ENCODE measurements around the gene WASF2. TPM values are rescaled to one million over a fixed set of nuclear protein-coding genes. Genes with fewer than 3 reads are reported as not detected.

Gene WASF2
- total and polyA plus RNA-seq, 2 of the 13 experiments (the other 11 are each of a cell fraction or from before 2014, with no cell fraction given): 10.4 to 27.7 TPM

- TF ChIP-seq BHLHE40 (IDR thresholded peaks at IDR 0.05; ENCODE audit: low read length) (peak; percentile 61), PHF8 (CRISPR knock-in tag; IDR thresholded peaks at IDR 0.05) (no peak), ZBTB34 (CRISPR knock-in tag; IDR thresholded peaks at IDR 0.05) (0 out of 2 replicates have a peak, but pooled peaks have one; percentile 21), AGO2 (optimal IDR thresholded peaks at IDR 0.05; ENCODE audit: low read depth, low read length) (peak; percentile 85), MIER2 (CRISPR knock-in tag; IDR thresholded peaks at IDR 0.05) (no peak)
These were observed 87.6 kb downstream of the WASF2 start (continued) for GRCh38 chr1:27402349-27402754.

GRCh38 chr1:27400963-27401341 lies 89.0 kb downstream of the WASF2 start:
- ChIA-PET POLR2A (no interaction called here), CTCF (ENCODE audit: low intra/inter-chr PET ratio, low total read pairs) (no interaction called here)
- H3K4me1 ChIP-seq (ENCODE audit: insufficient read depth, low read length): no peaks in the 10 kb centered on the region
- H3K36me3 ChIP-seq (replicated peaks in 1 of 2; ENCODE audit: control insufficient read depth in 1 of 2, insufficient read depth in 2 of 2, low read length in 2 of 2): no peaks in the 10 kb centered on the region
- H3K27ac ChIP-seq (ENCODE audit: extremely low read length, insufficient read depth, low read length): no peak overlapping the region
- ATAC-seq (no peak), DNase-seq (ENCODE audit: low spot score) (no peak), FAIRE-seq (no peak)
- H3K4me3 ChIP-seq (replicated peaks in 1 of 3; ENCODE audit: insufficient read depth in 1 of 3, low read depth in 2 of 3, low read length in 3 of 3): no peak overlapping the region
- TF ChIP-seq ZNF30 (CRISPR knock-in tag; IDR thresholded peaks at IDR 0.05) (no peak), ZZZ3 (CRISPR knock-in tag; IDR thresholded peaks at IDR 0.05; ENCODE audit: borderline replicate concordance) (no peak), PHF20 (CRISPR knock-in tag; IDR thresholded peaks at IDR 0.05) (no peak), NR3C1 (CRISPR knock-in tag; IDR thresholded peaks at IDR 0.05) (no peak), SSRP1 (CRISPR knock-in tag; IDR thresholded peaks at IDR 0.05) (peak; percentile 81; the same call in 1 of the 2 replicates), CREB1 (IDR thresholded peaks at IDR 0.05) (no peak), CREB1 (CRISPR knock-in tag; IDR thresholded peaks at IDR 0.05) (0 out of 2 replicates have a peak, but pooled peaks have one; percentile 18), KDM5A (IDR thresholded peaks at IDR 0.05; ENCODE audit: borderline replicate concordance, low read length) (no peak), POLR2AphosphoS2 (IDR thresholded peaks at IDR 0.05; ENCODE audit: low read depth, low read length) (0 out of 2 replicates have a peak, but pooled peaks have one; percentile 52)
- H2AFZ ChIP-seq (ENCODE audit: low read length): no peak overlapping the region
- H3K9ac ChIP-seq (ENCODE audit: insufficient read depth, low read depth, low read length): no peak overlapping the region
- no peak overlapping the region for H3K4me2 ChIP-seq (ENCODE audit: low read depth, low read length)
- H3K79me2 ChIP-seq (ENCODE audit: insufficient read depth, low read length): no peaks in the 10 kb centered on the region
- no peaks in the 10 kb centered on the region for H4K20me1 ChIP-seq (ENCODE audit: insufficient read depth, low read length)
- in situ Hi-C loops (cut with HindIII; ENCODE audit: extremely low pct_ligation_motif_present, low pct_unique_long_range_greater_than_20kb) (no loop called here), intact Hi-C loops (cut with micrococcal nuclease; ENCODE audit: unreplicated experiment) (no loop called here)
- H3K9me3 ChIP-seq (ENCODE audit: low read length): no peaks in the 10 kb centered on the region
- no TSS peak for BruUV-seq (replicated peaks)
- 0 out of 5 replicates have a peak, but pooled peaks cover 0 to 2% of the 10 kb centered on the region in 2 experiments for H3K27me3 ChIP-seq (ENCODE audit: control insufficient read depth in 1 of 2, insufficient read depth in 2 of 2, low read length in 2 of 2)
- 100% methylated on average over 5 of the region's 5 CpGs for WGBS (ENCODE audit: low lambda C conversion rate)
